Epithelial cell of proximal tubule (primary cell): Measurements from ENCODE around the gene CTTN. TPM values are rescaled to one million over a fixed set of nuclear protein-coding genes. Genes with fewer than 3 reads are reported as not detected.

Experiments
- DNase-seq: peaks from one replicate; pipeline ENCODE4 v3.0.0-alpha.2; 2011; ENCODE audit warnings: low read depth
- H3K4me3 ChIP-seq: 2 replicates; pipeline ENCODE4 v1.5.1; 2011; ENCODE audit warnings: low read depth, mild to moderate bottlenecking, low read length
- total RNA-seq: library from RNA; depleted of rRNA; stranded (reverse); fragments of >200 nt; gene quantifications from 2 replicates; pipeline ENCODE4 v1.2.3, GENCODE V29; 2015
- TF ChIP-seq, protein P1 (sequence below): conservative IDR thresholded peaks from 2 replicates; pipeline ENCODE4 v1.5.1; 2012; ENCODE audit warnings: low read depth, mild to moderate bottlenecking, low read length

CTTN gene
- total RNA-seq, 1 donor from 2014 or later: 254 TPM

DNA sequence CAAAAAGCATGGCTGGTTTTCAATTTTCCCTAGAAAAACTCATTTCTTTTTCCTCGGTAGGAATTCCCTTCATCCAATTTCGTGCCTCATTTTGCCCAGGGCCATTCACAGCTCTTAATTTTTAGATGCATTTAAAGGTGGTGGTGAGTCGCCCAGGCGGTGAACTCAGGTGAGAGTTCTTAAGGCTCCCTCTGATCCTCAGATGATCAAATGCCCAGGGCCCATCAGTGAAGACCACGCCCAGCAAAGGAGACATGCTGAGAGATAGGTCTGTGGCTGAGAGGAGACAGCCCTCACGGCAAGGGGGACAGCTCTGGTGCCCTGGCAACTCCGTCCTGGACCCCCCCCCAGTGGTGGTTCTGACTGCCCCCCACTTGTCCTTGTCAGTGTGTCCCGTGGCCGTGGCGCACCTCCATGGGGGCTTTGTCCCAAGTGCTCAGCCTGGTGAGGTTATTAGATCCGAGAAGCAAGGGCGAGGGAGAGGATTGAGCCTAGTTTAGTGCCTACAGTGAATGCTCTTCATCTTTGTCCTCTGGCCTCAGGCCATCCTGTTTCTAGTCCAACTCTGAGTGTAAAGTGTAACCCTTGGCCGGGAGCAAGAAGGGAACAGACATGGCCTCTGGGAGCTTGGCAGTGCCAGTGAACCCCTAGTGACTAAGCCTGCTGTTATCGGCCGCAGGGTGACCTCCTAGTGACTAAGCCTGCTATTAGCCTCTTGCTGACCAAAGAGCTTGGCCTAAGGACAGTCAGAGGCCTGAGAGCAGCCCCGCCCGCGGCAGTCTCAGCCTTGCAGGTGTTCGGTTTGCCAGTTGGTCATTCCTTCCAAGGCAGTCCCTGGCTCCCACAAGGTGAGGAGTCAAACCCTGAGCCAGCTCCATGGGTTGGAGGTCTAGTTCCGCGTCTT is 83.5 kb downstream of the CTTN start:
- TF ChIP-seq, protein P1, sequence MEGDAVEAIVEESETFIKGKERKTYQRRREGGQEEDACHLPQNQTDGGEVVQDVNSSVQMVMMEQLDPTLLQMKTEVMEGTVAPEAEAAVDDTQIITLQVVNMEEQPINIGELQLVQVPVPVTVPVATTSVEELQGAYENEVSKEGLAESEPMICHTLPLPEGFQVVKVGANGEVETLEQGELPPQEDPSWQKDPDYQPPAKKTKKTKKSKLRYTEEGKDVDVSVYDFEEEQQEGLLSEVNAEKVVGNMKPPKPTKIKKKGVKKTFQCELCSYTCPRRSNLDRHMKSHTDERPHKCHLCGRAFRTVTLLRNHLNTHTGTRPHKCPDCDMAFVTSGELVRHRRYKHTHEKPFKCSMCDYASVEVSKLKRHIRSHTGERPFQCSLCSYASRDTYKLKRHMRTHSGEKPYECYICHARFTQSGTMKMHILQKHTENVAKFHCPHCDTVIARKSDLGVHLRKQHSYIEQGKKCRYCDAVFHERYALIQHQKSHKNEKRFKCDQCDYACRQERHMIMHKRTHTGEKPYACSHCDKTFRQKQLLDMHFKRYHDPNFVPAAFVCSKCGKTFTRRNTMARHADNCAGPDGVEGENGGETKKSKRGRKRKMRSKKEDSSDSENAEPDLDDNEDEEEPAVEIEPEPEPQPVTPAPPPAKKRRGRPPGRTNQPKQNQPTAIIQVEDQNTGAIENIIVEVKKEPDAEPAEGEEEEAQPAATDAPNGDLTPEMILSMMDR: no peak
- H3K4me3 ChIP-seq: no peak overlapping the region
- peak; percentile 59 for DNase-seq

DNA sequence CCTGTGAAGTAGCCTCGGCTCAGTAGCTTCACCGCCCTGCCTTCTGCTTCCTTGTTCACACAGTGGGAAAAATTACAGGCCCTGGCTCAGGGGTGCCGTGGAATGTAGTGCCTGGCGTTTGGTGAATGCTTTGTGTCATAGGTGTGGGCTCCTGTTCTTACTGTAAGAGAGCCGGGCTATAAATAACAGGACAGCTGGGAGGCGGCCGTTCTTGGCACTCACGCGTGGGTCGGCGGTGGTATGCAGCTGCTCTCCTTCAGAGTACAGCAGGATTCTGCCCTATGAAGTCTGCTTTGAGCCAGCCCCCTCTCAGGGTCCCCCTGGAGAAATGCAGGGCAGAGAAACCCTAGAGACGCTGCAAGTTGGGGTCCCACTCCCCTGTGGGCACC is 84.2 kb downstream of the CTTN start:
- H3K4me3 ChIP-seq: no peak overlapping the region
- no peak for DNase-seq
- TF ChIP-seq, protein P1: no peak

DNA sequence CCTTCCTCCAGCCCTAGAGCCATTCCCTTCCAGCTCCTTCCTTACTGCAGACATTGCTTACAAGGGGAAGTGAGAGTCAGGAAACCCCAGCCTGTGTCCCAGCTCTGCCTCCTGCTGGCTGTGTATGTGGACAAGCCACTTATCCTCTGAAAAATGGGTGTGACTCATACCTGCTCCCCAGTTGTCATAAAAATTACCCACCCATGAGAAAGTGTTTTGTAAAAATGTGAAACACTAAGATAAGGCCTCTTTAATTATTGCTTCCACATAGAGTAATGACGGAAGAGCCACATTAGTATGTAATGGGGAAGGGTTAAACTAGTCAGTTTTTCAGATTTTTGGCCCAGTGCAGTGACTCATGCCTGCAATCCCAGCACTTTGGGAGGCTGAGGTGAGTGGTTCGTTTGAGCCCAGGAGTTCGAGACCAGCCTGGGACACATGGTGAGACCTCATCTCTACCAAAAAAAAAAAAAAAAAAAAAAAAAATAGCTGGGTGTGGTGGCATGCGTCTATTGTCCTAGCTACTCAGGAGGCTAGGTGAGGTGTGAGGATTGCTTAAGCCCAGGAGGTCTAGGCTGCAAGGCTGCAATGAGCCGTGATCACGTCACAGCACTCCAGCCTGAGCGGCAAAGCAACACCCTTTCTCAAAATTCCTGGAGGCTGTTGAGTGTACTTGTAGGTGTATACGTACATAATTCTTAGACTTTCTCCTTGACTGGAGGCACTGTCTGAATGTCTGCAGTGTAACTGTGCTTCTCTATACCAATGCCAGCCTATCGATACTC is 84.9 kb downstream of the CTTN start:
- DNase-seq: peak; percentile 47
- TF ChIP-seq, protein P1: peak; percentile 74
- no peak overlapping the region for H3K4me3 ChIP-seq

DNA sequence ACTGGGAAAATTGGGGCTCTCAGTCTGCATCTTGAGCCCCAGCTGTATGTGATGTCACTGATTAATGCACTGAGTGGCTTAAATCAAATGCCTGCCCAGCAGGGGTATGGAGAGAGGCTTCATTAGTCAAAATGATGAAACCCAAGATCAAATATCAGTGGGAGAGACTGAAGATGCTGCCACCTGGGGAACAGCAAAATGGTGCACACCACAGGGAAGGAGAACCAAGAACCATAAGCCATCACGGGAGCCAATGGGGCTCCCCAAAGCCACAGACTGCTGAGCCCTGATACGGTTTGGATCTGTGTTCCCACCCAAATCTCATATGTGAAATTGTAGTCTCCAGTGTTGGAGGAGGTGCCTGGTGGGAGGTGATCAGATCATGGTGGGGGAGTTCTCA is 85.6 kb downstream of the CTTN start:
- H3K4me3 ChIP-seq: no peak overlapping the region
- TF ChIP-seq, protein P1: no peak
- no peak for DNase-seq

DNA sequence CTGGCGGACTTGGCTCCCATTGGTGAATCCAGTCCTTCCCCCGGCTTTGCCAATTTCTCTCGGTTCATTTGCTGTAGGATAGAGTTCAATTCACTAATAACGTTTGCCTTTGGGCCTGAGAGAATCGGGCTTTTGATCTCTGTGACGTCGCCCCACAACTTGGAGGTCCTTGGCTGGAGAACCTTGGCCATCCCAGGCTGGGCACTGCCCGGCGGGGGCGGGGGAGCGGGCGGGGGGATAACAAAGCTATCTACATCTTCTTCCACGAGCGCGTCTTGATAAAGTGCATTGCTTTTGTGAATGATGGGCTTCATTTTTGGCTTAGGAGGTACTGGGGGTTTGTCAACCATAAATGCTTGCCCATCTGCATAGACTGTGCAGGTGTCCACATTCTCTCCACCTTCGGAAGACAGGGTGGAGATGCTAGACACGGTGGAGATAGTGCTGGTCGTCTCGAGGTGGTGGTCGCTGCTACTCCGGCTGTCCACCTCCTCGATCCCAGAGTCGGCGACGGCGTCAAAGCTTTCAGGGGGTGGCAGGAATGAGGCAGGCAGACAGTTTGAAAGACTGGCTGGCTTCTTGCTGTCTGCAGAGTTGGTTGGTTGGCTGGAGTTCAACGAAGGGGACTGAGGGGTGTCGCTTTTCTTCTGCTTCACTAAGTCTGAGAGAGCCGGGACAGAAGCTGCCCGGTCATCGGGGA is 87.1 kb downstream of the CTTN start:
- DNase-seq: no peak
- no peak overlapping the region for H3K4me3 ChIP-seq
- TF ChIP-seq, protein P1: no peak

DNA sequence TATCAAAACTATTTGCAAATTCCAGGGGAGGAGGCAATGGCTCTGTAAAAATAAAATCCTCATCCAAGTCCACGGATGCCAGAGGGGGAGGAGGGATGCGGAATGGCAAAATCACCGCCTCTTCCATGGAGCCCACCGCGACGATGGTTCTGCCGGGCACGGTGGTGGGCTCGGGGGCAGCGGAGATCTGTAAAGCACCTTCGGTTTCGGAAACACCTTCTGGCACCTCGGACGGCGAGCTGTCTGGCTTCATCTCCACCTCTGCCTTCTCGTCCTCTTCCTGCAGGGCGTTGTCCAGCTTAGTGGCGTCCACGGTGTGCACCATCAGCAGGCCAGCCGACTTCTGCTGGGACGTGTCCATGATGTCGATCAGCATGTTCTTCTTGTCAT is 87.7 kb downstream of the CTTN start:
- TF ChIP-seq, protein P1: no peak
- H3K4me3 ChIP-seq: no peak overlapping the region
- DNase-seq: no peak

Other genes starting within 250 kb of the CTTN start
- gene FADD, start 195.2 kb upstream of the CTTN start, total RNA-seq: 39.0 and 39.7 TPM in 2 replicates
- 18.0 and 23.9 TPM in 2 replicates for gene PPFIA1, start 127.8 kb upstream of the CTTN start, total RNA-seq